ENCODE results near the gene ULK2.
"Not testable (repeated sequence)": the region's sequence is repeated elsewhere in the genome, so short reads cannot be mapped to it uniquely, and the experiment has no call there.

The ULK2 gene

GRCh38 chr17:19865021-19865420 is 2.7 kb downstream of the ULK2 start:
- no peak overlapping the region for H3K4me3 ChIP-seq (ENCODE audit: low read depth, low read length)
- TF ChIP-seq CTCF (IDR thresholded peaks at IDR 0.05; ENCODE audit: low read depth, low read length), result no peak

GRCh38 chr17:19860647-19861177 is 7.0 kb downstream of the ULK2 start:
- not testable (repeated sequence) for H3K4me3 ChIP-seq (ENCODE audit: low read depth, low read length)

GRCh38 chr17:19857640-19858039 is 10.1 kb downstream of the ULK2 start:
- H3K4me3 ChIP-seq (ENCODE audit: low read depth, low read length), result no peak overlapping the region
- TF ChIP-seq CTCF (IDR thresholded peaks at IDR 0.05; ENCODE audit: low read depth, low read length), result no peak

- H3K4me3 ChIP-seq (ENCODE audit: low read depth, low read length), result no peak overlapping the region
- TF ChIP-seq CTCF (IDR thresholded peaks at IDR 0.05; ENCODE audit: low read depth, low read length), result no peak
Measured at GRCh38 chr17:19833914-19834313, 33.8 kb downstream of the ULK2 start.

GRCh38 chr17:19830061-19830460 is 37.7 kb downstream of the ULK2 start:
- TF ChIP-seq CTCF (IDR thresholded peaks at IDR 0.05; ENCODE audit: low read depth, low read length), result no peak
- H3K4me3 ChIP-seq (ENCODE audit: low read depth, low read length), result no peak overlapping the region

- 0 out of 2 replicates have a peak, but pooled peaks have one; percentile 22 for TF ChIP-seq CTCF (IDR thresholded peaks at IDR 0.05; ENCODE audit: low read depth, low read length)
- no peak overlapping the region for H3K4me3 ChIP-seq (ENCODE audit: low read depth, low read length)
Measured at GRCh38 chr17:19812407-19812806, 55.3 kb downstream of the ULK2 start.

- H3K4me3 ChIP-seq (ENCODE audit: low read depth, low read length), result no peak overlapping the region
- TF ChIP-seq CTCF (IDR thresholded peaks at IDR 0.05; ENCODE audit: low read depth, low read length), result no peak
Measured at GRCh38 chr17:19805006-19805405, 62.7 kb downstream of the ULK2 start.

- no peak overlapping the region for H3K4me3 ChIP-seq (ENCODE audit: low read depth, low read length)
- TF ChIP-seq CTCF (IDR thresholded peaks at IDR 0.05; ENCODE audit: low read depth, low read length), result no peak
Measured at GRCh38 chr17:19800571-19800970, 67.2 kb downstream of the ULK2 start.

Data from WI38 (cell line).